CD4-positive, alpha-beta T cell treated with Interleukin-15 for 1 hour (primary cell): ENCODE results near the gene ALDH7A1.
"Not testable (repeated sequence)": the region's sequence is repeated elsewhere in the genome, so short reads cannot be mapped to it uniquely, and the experiment has no call there.

Experiments
- DNase-seq: peaks from one replicate; pipeline ENCODE4 v3.0.0-alpha.2; 2020

The ALDH7A1 gene

DNA sequence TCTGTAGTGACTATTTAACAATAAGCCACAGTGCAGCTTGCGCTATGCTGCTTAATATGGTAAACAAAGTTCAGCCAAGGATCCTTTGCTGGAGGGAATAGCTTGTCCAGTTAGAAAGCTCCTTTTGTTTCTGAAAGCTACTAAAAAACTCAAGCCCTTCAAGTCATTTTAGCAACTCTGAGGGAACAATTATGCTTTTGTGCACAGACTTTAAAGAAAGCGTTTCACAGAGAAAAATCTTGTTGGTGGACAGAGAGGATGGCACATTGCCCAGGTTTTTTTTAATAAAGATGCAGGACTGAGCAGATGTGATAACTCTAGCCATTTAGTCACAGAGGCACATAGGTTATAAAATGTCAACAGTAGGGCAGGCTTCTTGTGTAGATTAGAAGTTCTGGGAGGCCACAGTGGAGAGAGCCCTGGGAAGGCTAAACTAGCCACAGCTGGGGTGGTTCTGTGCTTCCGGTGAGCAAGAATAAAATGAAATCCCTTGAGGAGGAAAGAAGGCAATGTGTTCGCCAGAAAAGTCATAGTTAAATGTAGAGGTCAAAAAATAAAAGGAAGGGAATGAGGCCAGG lies 63.4 kb downstream of the ALDH7A1 start:
- no peak for DNase-seq

DNA sequence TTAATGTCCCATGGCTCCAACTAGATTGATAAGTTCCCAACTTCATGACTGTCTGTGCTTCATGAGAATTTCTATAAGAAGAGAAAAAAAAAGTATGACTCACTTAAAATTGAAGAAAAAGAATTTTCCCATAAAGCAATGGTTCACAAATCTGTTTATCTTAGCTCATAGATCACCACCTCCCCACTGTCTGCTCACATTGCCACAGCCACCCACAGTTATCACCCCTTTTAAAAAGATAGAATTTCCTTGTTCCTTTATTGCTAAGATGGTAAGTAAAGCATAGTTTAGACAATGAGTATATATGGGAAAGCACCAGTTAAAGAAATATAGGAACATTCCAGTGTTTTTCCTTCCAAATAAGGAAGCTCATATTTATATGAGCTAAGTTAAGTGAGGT lies 67.1 kb downstream of the ALDH7A1 start:
- DNase-seq = no peak

DNA sequence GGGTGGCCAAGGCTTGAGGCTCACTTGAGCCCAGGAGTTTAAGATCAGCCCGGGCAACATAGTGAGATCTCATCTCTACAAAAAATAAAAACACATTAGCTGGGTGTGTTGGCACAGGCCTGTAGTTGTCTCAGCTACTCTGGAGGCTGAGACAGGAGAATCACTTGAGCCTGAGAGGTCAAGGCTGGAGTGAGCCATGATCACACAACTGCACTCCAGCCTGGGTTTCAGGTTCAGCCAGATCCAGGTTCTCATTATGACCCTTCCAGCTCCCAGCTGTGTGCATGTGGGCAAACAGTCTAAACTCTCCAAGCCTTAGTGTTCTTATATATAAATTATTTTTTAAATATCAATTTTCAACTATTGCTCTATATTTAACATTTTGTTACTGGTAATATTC lies 67.9 kb downstream of the ALDH7A1 start:
- DNase-seq = no peak

DNA sequence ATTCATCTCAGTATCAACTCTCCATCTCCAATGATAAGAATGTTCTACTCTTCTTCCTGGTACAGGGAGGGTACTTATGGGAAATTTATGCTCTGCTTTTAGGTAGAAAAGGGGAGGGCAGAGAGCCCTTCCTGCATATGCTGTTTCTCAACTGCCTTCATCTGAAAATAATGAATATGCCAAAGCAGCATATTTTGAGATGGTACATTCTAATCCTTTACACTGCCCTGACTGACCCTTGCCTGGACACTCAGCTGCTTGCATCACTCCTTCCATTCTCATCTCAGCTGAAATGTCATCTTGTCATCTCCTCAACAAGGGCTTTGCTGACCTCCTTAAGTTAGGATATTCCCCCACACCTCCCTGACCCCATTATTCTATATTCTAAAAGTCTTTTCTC lies 68.5 kb downstream of the ALDH7A1 start:
- no peak for DNase-seq

DNA sequence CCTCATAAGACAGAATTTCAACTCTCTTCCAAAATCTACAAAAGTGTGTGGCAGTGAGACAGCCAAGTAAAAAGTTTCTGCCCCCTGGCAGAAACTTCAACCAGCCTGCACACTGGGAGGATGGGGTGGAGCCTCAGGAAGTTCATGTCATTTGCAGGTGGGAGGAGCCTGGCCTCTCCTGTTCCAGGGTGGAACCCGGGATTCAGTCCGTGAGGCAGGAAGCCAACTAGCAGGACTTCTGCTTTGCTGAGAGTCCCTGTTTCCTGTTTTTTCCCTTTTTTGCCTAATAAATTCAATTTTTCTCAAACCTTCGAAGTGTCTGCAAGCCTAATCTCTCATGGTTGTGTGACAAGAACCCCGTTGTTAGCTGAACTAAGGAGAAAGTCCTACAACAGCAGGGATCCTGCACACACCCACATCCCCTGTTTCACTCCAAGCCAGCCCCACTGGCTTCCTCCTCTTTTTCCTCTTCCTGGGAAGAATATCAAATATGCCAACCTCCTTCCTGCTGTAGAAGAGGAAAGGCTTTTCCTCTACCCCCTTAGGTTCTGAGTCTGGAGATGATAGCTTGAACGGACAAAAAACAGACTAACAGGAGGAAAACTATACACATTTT lies 69.3 kb downstream of the ALDH7A1 start:
- no peak for DNase-seq

DNA sequence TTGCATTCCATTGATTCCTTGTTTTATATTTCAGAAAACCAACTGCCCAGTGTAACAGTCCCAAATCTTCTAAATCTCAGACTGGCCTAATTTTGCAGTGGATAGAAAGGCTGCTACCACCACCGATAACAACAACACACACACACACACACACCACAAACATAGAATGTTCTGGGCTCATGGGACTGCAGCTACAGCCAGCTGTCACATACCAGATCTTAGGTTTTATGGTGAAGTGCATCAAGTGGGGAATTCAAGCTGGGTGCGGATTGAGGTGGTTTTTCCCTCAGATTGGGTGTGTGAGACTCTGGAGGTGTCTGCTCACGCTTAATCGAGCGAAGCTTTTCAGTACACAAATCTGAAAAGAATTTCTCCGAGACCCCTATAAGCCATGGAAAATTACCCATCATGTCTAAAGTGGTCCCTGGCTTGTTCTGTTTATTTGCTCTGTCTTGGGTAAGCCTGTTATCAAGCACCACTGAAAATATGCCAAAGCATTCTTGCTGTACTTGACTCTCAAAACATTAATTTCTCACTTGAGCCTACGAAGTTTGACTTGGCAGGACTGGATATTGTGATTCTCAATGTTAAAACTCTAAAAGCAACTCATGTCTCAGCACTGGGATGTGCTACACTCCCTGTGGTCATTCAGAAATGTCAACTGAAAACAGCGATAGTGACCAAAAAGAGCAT lies 71.1 kb downstream of the ALDH7A1 start:
- DNase-seq = no peak

DNA sequence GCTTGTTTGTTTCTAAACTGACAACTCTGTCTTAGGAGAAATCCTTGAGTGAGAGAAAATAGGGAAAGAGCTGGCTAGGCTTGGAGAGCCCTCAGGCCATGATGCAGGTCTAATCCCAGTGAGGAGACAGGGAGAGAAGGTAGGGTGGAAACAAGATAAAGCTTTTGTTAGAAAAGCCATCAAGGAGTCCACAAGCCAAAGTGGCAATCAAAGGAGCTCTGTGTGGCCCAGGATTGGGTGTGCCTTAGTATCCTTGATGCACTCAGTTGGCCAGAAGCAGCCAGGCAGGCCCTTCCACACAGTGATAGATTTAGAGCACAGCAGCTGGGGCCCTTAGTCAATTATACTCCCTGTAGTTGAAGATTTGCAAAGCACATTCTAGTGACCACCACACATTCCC lies 73.9 kb downstream of the ALDH7A1 start:
- no peak for DNase-seq

DNA sequence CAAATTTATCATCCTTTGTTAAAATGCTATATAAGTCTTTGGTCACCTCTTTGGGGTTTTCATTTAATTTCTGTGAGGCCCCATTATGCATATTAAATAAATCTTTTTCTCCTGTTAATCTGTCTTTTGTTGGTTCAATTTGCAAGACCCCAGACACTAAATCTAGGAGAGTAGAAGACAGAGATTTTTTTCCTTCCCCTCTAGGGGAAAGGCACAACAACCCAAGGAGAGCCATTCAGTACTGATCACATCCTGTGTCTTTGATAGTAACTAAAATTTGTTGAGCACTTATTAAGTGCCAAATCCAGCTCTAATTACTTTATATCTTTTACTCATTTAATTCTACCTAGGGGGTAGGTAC lies 74.4 kb downstream of the ALDH7A1 start:
- DNase-seq = no peak

DNA sequence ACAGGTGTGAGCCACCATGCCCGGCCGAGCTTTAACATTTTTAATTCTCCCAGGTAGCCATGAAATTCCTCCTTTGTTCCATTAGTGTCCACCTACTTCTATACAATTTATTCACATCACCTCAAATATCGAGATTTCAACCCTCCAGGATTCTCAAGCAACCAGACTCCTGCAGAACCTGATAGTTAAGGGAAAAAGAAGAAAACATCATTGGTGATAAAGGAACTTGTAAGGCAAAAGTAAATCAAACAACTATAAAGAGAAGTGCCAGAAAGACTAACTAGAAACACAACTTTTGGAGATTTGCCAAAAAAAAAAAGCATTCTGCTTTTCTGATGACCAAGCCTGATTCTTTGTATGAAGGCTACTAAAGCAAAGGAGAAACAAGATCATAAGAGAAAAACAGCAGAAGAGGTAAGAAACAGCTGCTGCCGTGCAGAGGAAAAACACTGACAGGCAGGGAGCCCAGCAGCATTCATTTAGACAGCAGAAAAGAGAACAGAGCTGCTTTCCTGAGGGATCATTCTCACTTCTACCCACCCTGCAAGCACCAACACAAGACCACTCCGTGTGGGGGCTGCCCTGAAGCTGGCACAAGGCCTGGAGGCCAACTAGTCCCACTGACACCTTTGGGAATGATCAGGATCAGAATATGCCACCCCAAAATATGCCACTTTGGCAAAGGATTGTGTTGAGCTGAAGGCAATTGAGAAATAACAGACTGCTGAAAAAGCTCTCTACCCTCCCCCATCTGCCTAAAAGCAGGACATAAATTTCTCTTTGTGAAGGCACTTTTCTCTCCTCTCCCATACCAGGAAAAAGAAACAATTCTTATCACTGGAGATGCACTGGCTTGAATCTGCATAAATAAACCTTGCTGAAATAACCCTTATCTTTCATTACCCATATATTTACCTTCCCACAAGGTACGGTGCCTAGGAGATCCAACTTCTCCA lies 75.1 kb downstream of the ALDH7A1 start:
- DNase-seq = no peak

DNA sequence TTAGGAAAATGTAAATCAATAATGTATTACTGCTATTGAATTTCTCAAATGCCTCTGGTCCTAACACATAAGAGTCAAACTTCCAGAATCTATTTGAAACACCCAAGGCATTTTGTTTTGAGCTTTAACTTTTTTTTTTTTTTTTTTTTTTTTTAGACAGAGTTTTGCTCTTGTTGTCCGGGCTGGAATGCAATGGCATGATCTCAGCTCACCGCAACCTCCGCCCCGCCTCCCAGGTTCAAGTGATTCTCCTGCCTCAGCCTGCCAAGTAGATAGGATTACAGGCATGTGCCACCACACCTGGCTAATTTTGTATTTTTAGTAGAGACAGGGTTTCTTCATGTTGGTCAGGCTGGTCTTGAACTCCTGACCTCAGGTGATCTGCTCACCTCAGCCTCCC lies 75.8 kb downstream of the ALDH7A1 start:
- not testable (repeated sequence) for DNase-seq

DNA sequence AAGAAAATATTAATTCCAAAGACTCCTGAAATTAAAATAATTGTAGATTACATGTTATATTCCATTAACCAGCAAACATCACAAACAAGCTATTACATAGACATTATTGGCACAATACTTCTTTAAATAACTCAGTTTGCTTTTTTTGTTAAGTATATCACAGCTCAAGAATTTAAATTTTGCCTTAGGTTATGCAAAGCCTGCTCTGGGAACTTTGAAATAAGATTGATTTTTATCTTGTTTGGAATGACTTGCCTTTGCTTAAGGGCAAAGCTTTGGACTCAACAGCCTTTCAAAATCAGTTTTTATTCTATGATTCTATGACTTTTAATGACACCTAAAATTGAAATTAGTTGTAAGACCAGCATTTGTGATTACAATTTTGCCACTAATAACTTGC lies 78.2 kb downstream of the ALDH7A1 start:
- no peak for DNase-seq

DNA sequence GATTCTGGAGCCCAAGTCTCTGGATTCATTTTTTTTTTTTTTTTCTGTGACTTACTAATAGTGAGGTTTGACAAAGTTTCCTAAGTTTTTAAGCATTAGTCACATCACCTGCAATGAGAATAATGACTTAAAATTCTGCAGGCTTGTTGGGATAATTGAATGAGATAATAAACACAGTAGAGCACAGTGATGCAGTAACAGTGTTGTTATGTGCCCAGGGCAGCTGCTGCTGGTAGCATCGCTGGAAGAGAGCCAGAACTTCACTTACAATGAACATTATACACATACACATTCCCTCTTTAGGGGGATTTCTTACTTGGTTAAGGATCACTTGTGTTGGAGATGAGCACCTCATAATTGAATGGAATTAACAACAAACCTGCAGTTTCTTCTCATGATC lies 78.9 kb downstream of the ALDH7A1 start:
- DNase-seq = no peak

DNA sequence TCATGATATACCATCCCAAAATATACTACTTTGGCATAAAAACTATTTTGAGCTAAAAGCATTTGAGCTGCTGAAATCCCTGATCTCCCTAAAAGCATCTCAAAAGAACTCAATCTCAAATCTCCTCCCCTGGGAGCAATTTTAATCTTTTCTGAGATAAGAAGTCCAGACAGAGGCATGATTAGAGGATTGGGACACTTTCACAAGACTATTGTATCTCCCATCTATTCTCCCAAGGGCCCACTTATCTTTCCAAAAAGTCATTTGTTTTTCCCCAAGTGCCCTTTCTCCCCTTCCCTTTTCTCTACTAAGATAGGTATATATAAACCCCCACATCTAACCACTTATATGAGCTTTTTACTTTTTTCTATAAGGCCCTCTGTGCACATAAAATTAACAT lies 79.7 kb downstream of the ALDH7A1 start:
- DNase-seq = no peak

DNA sequence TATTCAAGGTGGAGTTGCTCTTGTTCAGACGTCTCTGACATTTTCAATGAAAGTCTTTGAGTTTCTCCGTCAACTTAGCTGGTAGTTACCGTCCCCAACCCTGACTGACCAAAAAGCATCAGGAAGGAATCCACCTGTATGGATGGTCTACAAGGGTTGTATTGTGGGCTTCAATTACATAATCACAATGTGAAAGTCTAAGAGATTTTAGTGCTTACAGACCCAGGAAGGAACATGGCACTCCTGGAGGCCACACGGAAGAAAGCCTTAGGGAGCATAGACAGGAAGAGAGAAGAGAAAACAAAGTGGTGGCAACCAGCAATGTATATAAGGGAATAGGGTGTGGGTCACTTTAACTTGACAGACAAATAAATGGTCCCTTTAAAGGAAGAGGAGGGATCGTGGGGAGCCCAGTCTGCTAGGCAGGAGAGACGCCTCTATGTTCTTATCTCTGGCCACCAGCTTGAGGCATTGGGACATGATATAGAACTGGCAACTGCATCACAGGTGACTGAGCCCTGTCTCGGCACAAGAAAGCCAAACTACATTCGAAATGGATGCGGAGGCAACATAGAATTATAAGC lies 80.4 kb downstream of the ALDH7A1 start:
- DNase-seq = no peak

DNA sequence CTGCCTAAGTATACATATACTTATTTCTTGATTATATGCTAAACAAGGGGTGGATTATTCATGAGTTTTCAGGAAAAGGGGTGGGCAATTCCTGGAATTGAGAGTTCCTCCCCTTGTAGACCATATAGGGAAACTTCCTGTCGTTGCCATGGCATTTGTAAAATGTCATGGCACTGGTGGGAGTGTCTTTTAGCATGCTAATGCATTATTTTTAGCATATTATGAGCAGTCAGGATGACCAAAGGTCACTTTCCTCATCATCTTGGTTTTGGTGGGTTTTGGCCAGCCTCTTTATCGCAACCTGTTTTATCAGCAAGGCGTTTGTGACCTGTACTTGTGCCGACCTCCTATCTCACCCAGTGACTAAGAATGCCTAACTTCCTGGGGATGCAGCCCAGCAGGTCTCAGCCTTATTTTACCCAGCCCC lies 80.9 kb downstream of the ALDH7A1 start:
- DNase-seq = no peak

DNA sequence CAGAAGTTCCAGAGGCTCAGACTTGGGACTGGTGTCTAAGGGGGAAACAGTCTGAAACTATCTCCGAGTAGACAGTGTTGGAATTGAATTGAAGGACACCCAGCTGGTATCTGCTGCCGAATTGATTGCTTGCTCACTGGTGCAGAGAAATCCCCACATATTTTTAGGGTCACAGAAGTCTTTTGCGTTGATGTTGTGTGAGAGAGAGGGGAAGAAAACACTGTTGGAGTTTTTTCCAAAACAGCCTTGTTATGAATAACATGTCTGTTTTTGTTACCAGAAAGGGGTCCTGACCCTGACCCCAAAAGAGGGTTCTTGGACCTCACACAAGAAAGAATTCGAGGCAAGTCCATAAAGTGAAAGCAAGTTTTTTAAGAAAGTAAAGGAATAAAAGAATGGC lies 81.3 kb downstream of the ALDH7A1 start:
- DNase-seq = no peak

DNA sequence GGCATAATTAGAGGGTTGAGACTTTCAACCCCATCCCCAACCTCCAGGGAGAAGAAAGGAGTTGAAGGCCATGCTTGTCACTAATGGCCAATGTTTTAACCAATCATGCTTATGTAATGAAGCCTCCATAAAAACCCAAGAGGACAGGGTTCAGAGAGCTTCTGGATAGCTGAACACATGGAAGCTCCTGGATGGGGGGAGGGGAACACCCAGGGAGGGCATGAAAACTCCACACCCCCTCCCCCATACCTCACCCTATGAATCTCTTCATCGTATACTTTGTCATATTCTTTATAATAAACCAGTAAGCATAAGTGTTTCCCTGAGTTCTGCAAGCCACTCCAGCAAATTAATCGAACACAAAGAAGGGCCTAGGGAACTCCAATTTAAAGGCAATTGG lies 81.7 kb downstream of the ALDH7A1 start:
- DNase-seq = no peak

DNA sequence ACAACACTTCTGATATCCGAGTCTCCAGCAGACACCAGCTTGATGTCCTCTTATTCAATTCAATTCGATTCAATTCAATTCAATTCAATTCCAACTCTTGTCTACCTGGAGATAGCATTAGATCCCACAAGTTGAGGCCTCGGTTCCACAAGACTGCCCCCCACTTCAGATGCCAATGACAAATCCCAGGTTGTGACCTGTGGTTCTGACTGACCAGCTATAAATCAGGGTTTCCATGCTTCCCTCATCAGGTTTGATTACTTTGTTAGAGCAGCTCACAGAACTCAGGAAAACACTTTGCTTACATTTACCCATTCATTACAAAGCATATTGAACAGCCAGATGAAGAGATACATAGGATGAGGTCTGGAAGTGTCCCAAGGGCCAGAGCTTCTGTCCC lies 82.6 kb downstream of the ALDH7A1 start:
- no peak for DNase-seq

DNA sequence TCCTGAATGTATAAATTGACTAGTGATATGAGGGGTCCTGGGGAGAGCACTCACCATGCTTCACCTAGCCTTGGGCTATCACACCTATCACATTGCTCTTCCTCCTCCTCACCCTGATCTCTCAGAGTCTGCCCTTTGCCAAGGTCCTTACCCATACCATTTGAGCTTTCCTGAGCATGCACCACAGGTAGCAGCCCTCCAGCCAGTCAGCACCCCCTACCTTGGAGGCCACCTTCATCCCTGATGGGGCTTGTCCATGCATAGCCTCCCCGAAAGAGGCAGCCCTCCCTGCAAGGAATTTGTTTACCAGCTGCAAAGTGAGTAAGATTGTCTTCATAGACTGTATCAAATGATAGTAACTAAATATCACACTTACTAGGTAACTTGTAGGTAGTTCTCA lies 83.1 kb downstream of the ALDH7A1 start:
- no peak for DNase-seq

DNA sequence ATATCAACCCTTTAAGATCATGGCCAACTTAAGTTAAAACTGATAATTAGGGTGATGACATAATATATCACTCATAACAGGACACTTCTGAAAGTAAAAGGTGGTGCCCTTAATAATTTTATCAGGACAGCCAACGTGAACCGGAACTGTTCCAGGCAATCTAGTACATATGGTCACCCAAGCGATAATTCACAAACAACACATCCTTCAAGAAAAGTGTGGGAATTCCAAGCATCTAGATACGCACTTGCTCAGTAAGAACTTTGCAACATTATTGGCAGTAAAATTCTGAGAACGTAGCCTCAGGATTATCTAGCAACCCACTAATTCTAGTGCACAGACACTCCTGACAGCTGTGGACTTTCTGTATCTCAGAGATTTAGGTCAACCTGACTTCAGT lies 85.7 kb downstream of the ALDH7A1 start:
- no peak for DNase-seq

DNA sequence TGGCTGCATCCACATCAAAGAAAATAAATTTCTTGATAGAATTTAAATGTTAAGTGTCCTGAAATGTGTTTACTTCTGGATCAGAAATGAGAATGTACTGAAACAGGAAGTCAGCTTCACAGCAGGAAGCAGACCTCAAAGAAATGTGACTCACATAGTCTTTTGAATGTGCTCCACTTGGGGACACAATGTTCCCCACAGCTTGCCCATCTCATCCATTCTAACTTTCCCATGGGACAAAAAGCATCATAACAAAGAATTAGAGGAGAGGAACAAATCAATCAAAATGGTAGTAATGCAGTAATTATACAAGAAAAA lies 86.1 kb downstream of the ALDH7A1 start:
- no peak for DNase-seq

DNA sequence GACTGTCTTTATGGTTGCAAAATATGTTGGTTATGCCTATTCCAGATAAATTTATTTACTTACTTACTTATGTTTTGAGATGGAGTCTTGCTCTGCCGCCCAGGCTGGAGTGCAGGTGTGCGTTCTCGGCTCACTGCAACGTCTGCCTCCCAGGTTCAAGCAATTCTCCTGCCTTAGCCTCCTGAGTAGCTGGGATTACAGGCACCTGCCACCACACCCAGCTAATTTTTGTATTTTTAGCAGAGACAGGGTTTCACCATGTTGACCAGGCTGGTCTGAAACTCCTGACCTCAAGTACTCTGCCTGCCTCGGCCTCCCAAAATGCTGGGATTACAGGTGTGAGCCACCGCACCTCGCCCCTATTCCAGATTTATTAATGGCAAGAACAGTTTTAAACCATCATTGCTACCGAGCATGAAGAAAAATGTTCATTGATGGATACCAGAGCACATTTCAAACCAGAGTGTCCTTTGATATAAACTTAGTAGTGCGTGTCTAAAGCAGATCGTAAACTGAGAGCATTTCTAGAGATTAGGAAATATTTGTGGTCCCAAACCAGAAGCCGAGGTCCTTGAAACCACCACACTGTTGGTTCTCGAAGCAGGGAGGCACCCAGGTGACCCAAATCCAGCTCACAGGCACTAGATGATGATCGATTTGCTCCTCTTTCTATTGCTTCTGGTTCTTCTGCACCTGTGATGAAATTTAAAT lies 86.6 kb downstream of the ALDH7A1 start:
- no peak for DNase-seq

DNA sequence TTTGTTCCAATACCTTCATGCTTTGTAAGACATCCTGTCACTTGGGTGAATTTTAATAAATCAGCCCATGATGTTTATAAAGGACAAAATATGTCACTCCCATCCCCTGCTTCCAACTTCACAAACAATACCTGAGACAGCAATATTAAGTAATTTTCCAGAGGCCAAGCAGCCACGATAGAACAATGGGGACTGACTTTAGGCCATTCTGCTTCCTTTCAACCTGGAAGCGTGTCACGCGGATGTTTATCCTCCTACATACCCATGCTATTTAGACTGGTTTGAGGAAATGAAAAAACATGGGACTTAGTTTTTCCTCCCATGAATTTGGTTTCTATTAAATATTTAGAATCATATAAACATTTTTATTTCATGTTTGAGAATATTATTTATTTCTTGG lies 88.9 kb downstream of the ALDH7A1 start:
- DNase-seq = no peak
